A549 treated with ZK216348 at 1 μM for 4 hours (cell line): ENCODE results near the gene KREMEN1. TPM values are rescaled to one million over a fixed set of nuclear protein-coding genes. Genes with fewer than 3 reads are reported as not detected.

Experiments
- total RNA-seq: library from RNA; stranded (reverse); fragments of 200-300 nt; extraction: Qiagen RNA extraction; gene quantifications from 5 replicates; pipeline ENCODE4 v1.2.3, GENCODE V29; 2022; ENCODE audit warnings: low read depth

KREMEN1 gene, protein sequence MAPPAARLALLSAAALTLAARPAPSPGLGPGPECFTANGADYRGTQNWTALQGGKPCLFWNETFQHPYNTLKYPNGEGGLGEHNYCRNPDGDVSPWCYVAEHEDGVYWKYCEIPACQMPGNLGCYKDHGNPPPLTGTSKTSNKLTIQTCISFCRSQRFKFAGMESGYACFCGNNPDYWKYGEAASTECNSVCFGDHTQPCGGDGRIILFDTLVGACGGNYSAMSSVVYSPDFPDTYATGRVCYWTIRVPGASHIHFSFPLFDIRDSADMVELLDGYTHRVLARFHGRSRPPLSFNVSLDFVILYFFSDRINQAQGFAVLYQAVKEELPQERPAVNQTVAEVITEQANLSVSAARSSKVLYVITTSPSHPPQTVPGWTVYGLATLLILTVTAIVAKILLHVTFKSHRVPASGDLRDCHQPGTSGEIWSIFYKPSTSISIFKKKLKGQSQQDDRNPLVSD
- 2.6 to 5.4 TPM (median 4.2 TPM) in 5 replicates for total RNA-seq

DNA sequence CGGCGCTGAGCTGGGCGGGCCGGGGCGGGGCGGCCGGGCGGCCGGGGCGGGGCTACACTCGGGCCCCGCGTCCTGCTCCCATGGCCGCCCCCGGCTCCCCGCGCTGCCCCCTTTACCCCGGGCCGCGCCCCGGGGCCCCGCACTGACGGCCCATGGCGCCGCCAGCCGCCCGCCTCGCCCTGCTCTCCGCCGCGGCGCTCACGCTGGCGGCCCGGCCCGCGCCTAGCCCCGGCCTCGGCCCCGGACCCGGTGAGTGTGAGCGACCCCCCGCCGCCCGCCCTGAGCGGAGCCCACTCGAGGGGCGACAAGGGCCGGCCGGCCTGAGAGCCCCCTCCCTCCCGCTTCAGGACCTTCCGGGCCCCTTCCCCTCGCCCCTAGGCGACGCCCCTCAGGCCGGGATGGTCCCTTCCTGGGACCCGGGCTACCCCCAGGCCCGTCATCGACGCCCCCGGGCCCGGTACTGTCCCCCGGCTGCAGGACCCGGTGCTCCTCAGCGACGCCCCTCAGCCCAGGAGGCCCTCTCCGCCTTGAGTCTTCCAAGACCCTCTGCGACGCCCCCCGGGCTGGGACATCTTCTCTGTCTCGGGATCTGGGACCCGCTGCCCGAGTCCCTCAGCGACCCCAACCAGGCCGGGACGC, at the start of gene KREMEN1:
TSS of gene KREMEN1 (plus strand) at position 57 of the 639 bp plus-strand sequence. CDS start at position 153, 96 bp downstream.

GRCh38 chr22:29061773-29062172, 11.1 kb upstream of the KREMEN1 start, which contains the start of gene C22orf31:
Gene C22orf31, minus strand, starts transcription at chr22:29061831. Its CDS starts 39 bp downstream, at chr22:29061792.

DNA sequence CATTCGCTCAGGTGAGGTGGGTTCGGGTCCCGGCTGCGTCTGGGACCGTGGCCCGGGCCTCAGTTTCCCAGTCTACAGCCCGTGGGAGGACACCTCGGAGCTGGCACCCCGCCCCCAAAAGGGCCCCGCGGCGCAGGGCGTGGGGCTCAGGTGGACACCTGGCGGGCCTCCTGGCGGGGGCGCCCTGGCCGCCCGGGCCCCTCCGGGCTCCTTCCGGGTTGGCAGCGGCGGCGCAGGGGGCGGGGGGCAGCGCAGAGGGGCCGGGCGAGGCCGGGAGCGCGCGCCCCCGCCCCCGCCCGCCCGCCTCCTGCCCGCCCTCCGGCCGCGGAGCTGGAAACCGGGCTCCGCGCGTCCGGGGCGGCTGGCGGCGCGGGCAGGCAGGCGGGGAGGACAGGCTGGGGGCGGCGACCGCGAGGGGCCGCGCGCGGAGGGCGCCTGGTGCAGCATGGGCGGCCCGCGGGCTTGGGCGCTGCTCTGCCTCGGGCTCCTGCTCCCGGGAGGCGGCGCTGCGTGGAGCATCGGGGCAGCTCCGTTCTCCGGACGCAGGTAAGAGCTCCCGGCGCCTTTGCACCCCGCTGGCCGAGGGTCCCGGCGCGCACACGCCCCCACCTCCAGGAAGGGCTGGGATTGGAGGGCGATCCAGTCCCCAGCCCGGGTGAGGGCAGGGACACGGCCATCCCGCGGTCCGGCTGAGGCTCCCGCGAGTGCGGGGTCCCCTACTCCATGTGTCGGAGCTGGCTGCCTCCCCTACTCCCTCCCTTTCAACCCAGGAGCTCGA, 132.9 kb downstream of the KREMEN1 start, which contains the start of gene EMID1:
TSS of gene EMID1 (plus strand) at position 303 of the 778 bp plus-strand sequence. CDS start at position 446, 143 bp downstream.

Other genes starting within 250 kb of the KREMEN1 start
- 4.2 to 8.0 TPM (median 7.1 TPM) in 5 replicates for gene ZNRF3, start 189.5 kb upstream of the KREMEN1 start, total RNA-seq
- gene C22orf31, start 11.2 kb upstream of the KREMEN1 start, total RNA-seq: not detected in 5 replicates
- gene EMID1, start 132.9 kb downstream of the KREMEN1 start, total RNA-seq: 0.27 to 0.52 TPM (median 0.43 TPM) in 4 of 5 replicates, not detected in the other
- 16.5 to 29.6 TPM (median 28.0 TPM) in 5 replicates for gene RHBDD3, start 194.9 kb downstream of the KREMEN1 start, total RNA-seq
- gene EWSR1, start 195.2 kb downstream of the KREMEN1 start, total RNA-seq: 214 to 243 TPM (median 225 TPM) in 5 replicates
- gene GAS2L1, start 233.6 kb downstream of the KREMEN1 start, total RNA-seq: 13.5 to 41.5 TPM (median 37.8 TPM) in 5 replicates
- 0.32 to 0.67 TPM (median 0.57 TPM) in 4 of 5 replicates, not detected in the other for gene RASL10A, start 242.7 kb downstream of the KREMEN1 start, total RNA-seq